K562 (cell line): ENCODE measurements around the gene PLS1.

ENCODE experiments used
- ETS1 ChIP-seq: conservative IDR thresholded peaks from 2 replicates; pipeline ENCODE4 v1.6.1; 2011; ENCODE audit warnings: low read depth, mild to moderate bottlenecking, low read length; ENCODE audit not compliant: control insufficient read depth
- EZH2 ChIP-seq: IDR thresholded peaks from 2 replicates; pipeline ENCODE4 v1.6.1; 2012; ENCODE audit warnings: low read depth, mild to moderate bottlenecking, inconsistent platforms, low read length, borderline replicate concordance
- LARP7 ChIP-seq: fragments of 450-650 bp; IDR thresholded peaks from 2 replicates; pipeline ENCODE4 v1.6.1; 2016
- SP2 ChIP-seq: IDR thresholded peaks from 2 replicates; pipeline ENCODE4 v1.6.1; 2011; ENCODE audit warnings: mild to moderate bottlenecking, low read depth, low read length, moderate library complexity; ENCODE audit not compliant: poor library complexity, severe bottlenecking; ENCODE audit errors: extremely low read depth
- TBP ChIP-seq: optimal IDR thresholded peaks from 2 replicates; pipeline ENCODE3; 2011; ENCODE audit warnings: low read depth, low read length, improper control_type of control experiment
- ZNF584 ChIP-seq: fragments of 200-800 bp; sonication (Bioruptor generic); IDR thresholded peaks from 2 replicates; pipeline ENCODE4 v1.6.1; 2016; ENCODE audit warnings: low read depth, mild to moderate bottlenecking, missing genetic modification characterization, missing compliant biosample characterization
- TF ChIP-seq, protein P1 (sequence below): sonication (generic); formaldehyde crosslinking; IDR thresholded peaks from 2 replicates; pipeline ENCODE4 v1.4.0; 2020; ENCODE audit warnings: mild to moderate bottlenecking, missing genetic modification reagents

DNA sequence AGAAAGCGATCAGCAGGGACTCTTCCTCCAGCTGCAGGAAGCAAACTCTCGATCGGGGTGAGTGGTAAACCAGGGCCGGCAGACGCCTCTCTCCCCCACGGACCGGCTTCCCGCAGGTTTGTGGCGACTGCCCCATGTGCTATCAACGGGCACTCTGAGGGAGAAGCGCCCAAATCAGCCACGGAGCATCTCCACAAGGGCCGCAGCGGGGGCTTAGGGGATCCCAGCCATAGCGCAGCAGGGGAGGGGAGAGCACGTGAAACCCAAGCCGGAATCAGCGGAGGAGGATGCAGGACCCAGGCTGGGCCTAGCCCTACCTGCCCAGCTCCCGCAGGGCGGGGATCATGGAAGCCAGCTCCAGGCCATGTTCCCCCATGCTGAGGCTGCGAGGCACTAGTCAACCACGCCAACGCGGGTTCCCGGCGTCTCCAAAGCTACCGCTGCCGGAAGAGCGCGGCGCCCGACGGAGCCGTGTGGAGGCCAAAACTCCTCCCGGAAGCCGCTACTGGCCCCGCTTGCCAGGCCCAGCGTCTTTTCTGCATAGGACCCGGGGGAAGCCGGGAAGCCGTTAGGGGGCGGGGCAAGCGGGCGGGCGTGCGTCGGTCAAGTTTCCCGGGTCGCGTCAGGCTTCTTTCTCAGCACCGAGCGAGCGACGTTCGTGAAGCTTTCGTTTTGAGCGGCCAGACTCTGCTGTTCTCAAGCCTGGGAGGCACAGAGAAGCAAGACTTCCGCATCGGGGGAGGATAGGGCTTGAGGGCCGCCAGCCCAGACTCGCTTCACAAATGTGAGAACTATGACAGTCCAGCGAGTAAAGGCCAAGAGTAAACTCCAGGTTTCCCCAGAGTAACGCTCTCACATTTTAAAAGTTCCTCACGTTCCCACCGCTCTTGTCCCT, 17.6 kb upstream of the PLS1 start, which contains the start of gene ATR:
- TF ChIP-seq LARP7 (no peak), SP2 (no peak), EZH2 (no peak), ETS1 (peak; percentile 90), ZNF584 (no peak), TBP (peak; percentile 87)
- TF ChIP-seq, protein P1, sequence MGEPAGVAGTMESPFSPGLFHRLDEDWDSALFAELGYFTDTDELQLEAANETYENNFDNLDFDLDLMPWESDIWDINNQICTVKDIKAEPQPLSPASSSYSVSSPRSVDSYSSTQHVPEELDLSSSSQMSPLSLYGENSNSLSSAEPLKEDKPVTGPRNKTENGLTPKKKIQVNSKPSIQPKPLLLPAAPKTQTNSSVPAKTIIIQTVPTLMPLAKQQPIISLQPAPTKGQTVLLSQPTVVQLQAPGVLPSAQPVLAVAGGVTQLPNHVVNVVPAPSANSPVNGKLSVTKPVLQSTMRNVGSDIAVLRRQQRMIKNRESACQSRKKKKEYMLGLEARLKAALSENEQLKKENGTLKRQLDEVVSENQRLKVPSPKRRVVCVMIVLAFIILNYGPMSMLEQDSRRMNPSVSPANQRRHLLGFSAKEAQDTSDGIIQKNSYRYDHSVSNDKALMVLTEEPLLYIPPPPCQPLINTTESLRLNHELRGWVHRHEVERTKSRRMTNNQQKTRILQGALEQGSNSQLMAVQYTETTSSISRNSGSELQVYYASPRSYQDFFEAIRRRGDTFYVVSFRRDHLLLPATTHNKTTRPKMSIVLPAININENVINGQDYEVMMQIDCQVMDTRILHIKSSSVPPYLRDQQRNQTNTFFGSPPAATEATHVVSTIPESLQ (CRISPR knock-in tag), result 0 out of 2 replicates have a peak, but pooled peaks have one; percentile 66
